ENCODE data around the gene FHAD1. TPM values are rescaled to one million over a fixed set of nuclear protein-coding genes. Genes with fewer than 3 reads are reported as not detected.

The FHAD1 gene
- total RNA-seq, 4 donors from 2014 or later = under 0.01 to 0.26 (median 0.06) TPM; not detected in 1

GRCh38 chr1:15402809-15403450, 155.9 kb downstream of the FHAD1 start:
- Histone ChIP-seq H3K4me1 (peaks cover 9 to 16% (median 15%) of the 10 kb centered on the region in 4 donors), H3K27me3 (no peaks in the 10 kb centered on the region), H3K27ac (replicated peaks in 1 of 4) (no peak overlapping the region), H3K36me3 (no peaks in the 10 kb centered on the region), H3K9me3 (peaks cover 0 to 11% (median 7%) of the 10 kb centered on the region in 4 donors), H3K4me3 (no peak overlapping the region)
- DNase-seq (ENCODE audit: extremely low spot score) = no peak
- WGBS = 97% methylated on average over 5 of the region's 5 CpGs
- no peak for TF ChIP-seq EP300 (IDR thresholded peaks at IDR 0.05)
- no peak for TF ChIP-seq POLR2AphosphoS5 (IDR thresholded peaks at IDR 0.05)
- TF ChIP-seq CTCF (IDR thresholded peaks at IDR 0.05) = no peak
- TF ChIP-seq POLR2A (IDR thresholded peaks at IDR 0.05; ENCODE audit: low read depth) = no peak
- intact Hi-C loops (cut with DNase I) = no loop called here

- no peak for DNase-seq (ENCODE audit: extremely low spot score)
- WGBS = 94% methylated on average over 9 of the region's 9 CpGs
- H3K27me3 ChIP-seq = no peaks in the 10 kb centered on the region
- H3K9me3 ChIP-seq = peaks cover 0 to 11% (median 7%) of the 10 kb centered on the region in 4 donors
- intact Hi-C loops (cut with DNase I) = no loop called here
- no peak overlapping the region for H3K27ac ChIP-seq (replicated peaks in 1 of 4)
- H3K4me3 ChIP-seq = no peak overlapping the region
- TF ChIP-seq EP300 (IDR thresholded peaks at IDR 0.05) = no peak
- no peak for TF ChIP-seq POLR2AphosphoS5 (IDR thresholded peaks at IDR 0.05)
- TF ChIP-seq CTCF (IDR thresholded peaks at IDR 0.05) = no peak
- TF ChIP-seq POLR2A (IDR thresholded peaks at IDR 0.05; ENCODE audit: low read depth) = no peak
- H3K4me1 ChIP-seq = peaks cover 15 to 25% (median 21%) of the 10 kb centered on the region in 4 donors
- H3K36me3 ChIP-seq = no peaks in the 10 kb centered on the region
Measured at GRCh38 chr1:15403962-15404580, 157.0 kb downstream of the FHAD1 start.

- 97% methylated on average over 9 of the region's 9 CpGs for WGBS
- DNase-seq (ENCODE audit: extremely low spot score) = no peak
- Histone ChIP-seq H3K9me3 (no peaks in the 10 kb centered on the region), H3K27me3 (no peaks in the 10 kb centered on the region), H3K4me3 (no peak overlapping the region), H3K27ac (replicated peaks in 1 of 4) (no peak overlapping the region), H3K36me3 (no peaks in the 10 kb centered on the region), H3K4me1 (peaks cover 16 to 31% (median 26%) of the 10 kb centered on the region in 4 donors)
- TF ChIP-seq POLR2A (IDR thresholded peaks at IDR 0.05; ENCODE audit: low read depth) (no peak), CTCF (IDR thresholded peaks at IDR 0.05) (no peak), EP300 (IDR thresholded peaks at IDR 0.05) (no peak), POLR2AphosphoS5 (IDR thresholded peaks at IDR 0.05) (no peak)
- intact Hi-C loops (cut with DNase I) = loop anchor here (5.0 kb wide), 1 partner anchor 68 kb away; no protein-coding TSS in a partner anchor
Measured at GRCh38 chr1:15405106-15405850, 158.3 kb downstream of the FHAD1 start.

- Histone ChIP-seq H3K4me1 (peaks cover 28 to 47% (median 42%) of the 10 kb centered on the region in 4 donors), H3K4me3 (no peak overlapping the region), H3K27ac (replicated peaks in 1 of 4) (peak overlapping the region; percentile 54 to 75 (median 64)), H3K27me3 (no peaks in the 10 kb centered on the region), H3K36me3 (no peaks in the 10 kb centered on the region), H3K9me3 (no peaks in the 10 kb centered on the region)
- DNase-seq (ENCODE audit: extremely low spot score) = no peak
- no peak for TF ChIP-seq EP300 (IDR thresholded peaks at IDR 0.05)
- peak; percentile 37 to 49 for TF ChIP-seq POLR2AphosphoS5 (IDR thresholded peaks at IDR 0.05)
- intact Hi-C loops (cut with DNase I) = loop anchor here (5.0 kb wide), 1 partner anchor 70 kb away; no protein-coding TSS in a partner anchor
- 47% methylated on average over 11 of the region's 11 CpGs for WGBS
Measured at GRCh38 chr1:15406614-15407559, 159.9 kb downstream of the FHAD1 start.

Data from esophagus muscularis mucosa (tissue), 4 donors.